GM23338 (cell line): ENCODE data around the gene TNFAIP8L1. TPM values are rescaled to one million over a fixed set of nuclear protein-coding genes. Genes with fewer than 3 reads are reported as not detected.

Experiments used
- ATAC-seq: fragments of 200-7000 bp; cut with Tn5 transposase; 3 replicates; pipeline ENCODE4 v1.9.1; 2020
- DNase-seq: peaks from one replicate; pipeline ENCODE4 v3.0.0-alpha.2; 2015; ENCODE audit warnings: low spot score
- H2AFZ ChIP-seq: fragments of 200-600 bp; sonication (generic); 2 replicates; pipeline ENCODE4 v1.8.0; 2016; ENCODE audit warnings: antibody characterized with exemption, mild to moderate bottlenecking, moderate library complexity
- H3F3A ChIP-seq: fragments of 200-600 bp; sonication (generic); replicated peaks from 2 replicates; pipeline ENCODE4 v1.8.0; 2017; ENCODE audit warnings: antibody characterized with exemption, mixed run types, low read depth
- H3K27ac ChIP-seq: fragments of 200-600 bp; sonication (generic); 2 replicates; pipeline ENCODE4 v1.6.1; 2016; ENCODE audit warnings: low read depth
- H3K27me3 ChIP-seq: fragments of 200-600 bp; sonication (generic); 2 replicates; pipeline ENCODE4 v1.8.0; 2016; ENCODE audit warnings: mild to moderate bottlenecking, mixed run types, moderate library complexity; ENCODE audit not compliant: insufficient read depth
- H3K36me3 ChIP-seq: fragments of 200-600 bp; sonication (generic); 2 replicates; pipeline ENCODE4 v1.8.0; 2016; ENCODE audit warnings: mild to moderate bottlenecking; ENCODE audit not compliant: insufficient read depth
- H3K4me1 ChIP-seq: fragments of 200-600 bp; sonication (generic); 2 replicates; pipeline ENCODE4 v1.8.0; 2016; ENCODE audit warnings: mild to moderate bottlenecking, moderate library complexity; ENCODE audit not compliant: insufficient read depth
- H3K4me2 ChIP-seq: fragments of 200-600 bp; sonication (generic); 2 replicates; pipeline ENCODE4 v1.7.1; 2017; ENCODE audit warnings: mixed run types
- H3K4me3 ChIP-seq: fragments of 200-600 bp; sonication (generic); 2 replicates; pipeline ENCODE4 v1.6.1; 2016; ENCODE audit warnings: mixed run types
- H3K79me2 ChIP-seq: fragments of 200-600 bp; sonication (generic); replicated peaks from 2 replicates; pipeline ENCODE4 v1.8.0; 2017; ENCODE audit warnings: mild to moderate bottlenecking; ENCODE audit not compliant: insufficient read depth
- H3K9me2 ChIP-seq: fragments of 200-600 bp; sonication (generic); 2 replicates; pipeline ENCODE4 v1.8.0; 2017; ENCODE audit not compliant: insufficient read depth
- H4K20me1 ChIP-seq: fragments of 200-600 bp; sonication (generic); replicated peaks from 2 replicates; pipeline ENCODE4 v1.8.0; 2017; ENCODE audit warnings: mild to moderate bottlenecking; ENCODE audit not compliant: insufficient read depth
- H3K27ac Mint-ChIP-seq: 2 replicates; pipeline ENCODE4 v1.8.0; 2020; ENCODE audit warnings: inconsistent platforms, mild to moderate bottlenecking, moderate library complexity, mixed read lengths
- H3K27me3 Mint-ChIP-seq: 3 replicates; pipeline ENCODE4 v1.8.0; 2022; ENCODE audit warnings: low read depth, mild to moderate bottlenecking, moderate library complexity, mixed read lengths, inconsistent platforms; ENCODE audit not compliant: insufficient read depth, poor library complexity
- H3K36me3 Mint-ChIP-seq: 3 replicates; pipeline ENCODE4 v1.8.0; 2021; ENCODE audit warnings: low read depth, mild to moderate bottlenecking, inconsistent platforms, moderate library complexity, mixed read lengths
- H3K4me1 Mint-ChIP-seq: 3 replicates; pipeline ENCODE4 v1.8.0; 2020; ENCODE audit warnings: mild to moderate bottlenecking, inconsistent platforms, mixed read lengths
- H3K4me3 Mint-ChIP-seq: 3 replicates; pipeline ENCODE4 v1.8.0; 2021; ENCODE audit warnings: moderate library complexity, mild to moderate bottlenecking, inconsistent platforms, mixed read lengths
- H3K9me3 Mint-ChIP-seq: 3 replicates; pipeline ENCODE4 v1.8.0; 2020; ENCODE audit warnings: moderate library complexity, mild to moderate bottlenecking, inconsistent platforms, mixed read lengths
- CREB1 ChIP-seq: fragments of 250-450 bp; sonication (Bioruptor Pico); IDR thresholded peaks from 2 replicates; pipeline ENCODE4 v1.5.0; 2020; ENCODE audit warnings: low read depth, mild to moderate bottlenecking, moderate library complexity
- JUNB ChIP-seq: IDR thresholded peaks from one replicate; pipeline ENCODE4 v1.6.1; 2016; ENCODE audit warnings: antibody characterized with exemption; ENCODE audit not compliant: unreplicated experiment
- polyA plus RNA-seq: library from polyadenylated mRNA; unstranded; fragments of >200 nt; fragmentation: Nextera tagmentation; extraction: Ambion mirVana; gene quantifications from 2 replicates; pipeline ENCODE4 v1.2.1, GENCODE V29; 2016
- total RNA-seq: library from RNA; depleted of rRNA; stranded (reverse); fragments of >200 nt; shearing (Covaris generic); gene quantifications from 2 replicates; pipeline ENCODE4 v1.2.3, GENCODE V29; 2014
- TF ChIP-seq, protein P1 (sequence below): fragments of 250-450 bp; sonication (Bioruptor Pico); IDR thresholded peaks from 2 replicates; pipeline ENCODE4 v1.5.0; 2020; ENCODE audit warnings: mild to moderate bottlenecking, moderate library complexity
- TF ChIP-seq, protein P2 (sequence below): IDR thresholded peaks from one replicate; pipeline ENCODE4 v1.6.1; 2018; ENCODE audit warnings: antibody characterized with exemption; ENCODE audit not compliant: unreplicated experiment

TNFAIP8L1 gene
- total and polyA plus RNA-seq, 2 experiments from 2014 or later: 2.7 to 4.1 TPM

DNA sequence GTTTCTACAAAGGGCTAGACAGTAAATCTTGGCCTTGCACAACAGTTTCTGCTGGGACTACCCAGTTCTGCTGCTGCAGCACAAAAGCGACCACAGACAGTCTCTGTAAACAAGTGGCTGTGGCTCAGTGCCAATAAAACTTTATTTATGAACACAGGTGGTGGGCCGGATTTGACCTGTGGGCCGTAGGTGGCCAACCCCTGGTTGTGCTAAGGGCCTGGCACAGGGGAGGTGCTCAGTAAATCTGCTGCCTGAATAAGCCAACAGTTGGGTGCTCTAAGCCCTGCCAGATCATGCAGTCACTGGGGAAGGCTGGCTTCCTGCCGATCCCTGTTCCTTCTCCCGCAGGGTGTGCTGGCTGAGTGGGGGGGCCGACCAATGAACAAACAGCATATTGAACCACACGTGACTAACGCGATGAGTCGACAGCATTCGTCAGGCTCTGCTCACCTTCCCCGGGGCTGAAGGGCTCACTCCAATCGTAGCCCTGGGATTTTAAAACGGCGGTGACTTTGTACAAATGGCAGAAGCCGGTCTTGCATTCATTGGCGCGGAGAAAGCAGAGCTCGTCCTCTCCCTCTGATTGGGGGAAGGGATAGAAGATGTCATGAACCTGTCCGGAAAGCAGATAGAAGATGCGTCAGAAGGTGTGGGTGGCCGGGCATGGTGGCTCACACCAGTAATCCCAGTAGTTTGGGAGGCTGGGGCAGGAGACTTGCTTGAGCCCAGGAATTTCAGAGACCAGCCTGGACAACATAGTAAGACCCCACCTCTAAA lies 55.1 kb downstream of the TNFAIP8L1 start:
- H4K20me1 ChIP-seq: no peaks in the 10 kb centered on the region; the same call in 1 of the 2 replicates
- Mint-ChIP-seq H3K4me1 (no peaks in the 10 kb centered on the region), H3K27me3 (peaks cover 12% of the 10 kb centered on the region), H3K9me3 (no peaks in the 10 kb centered on the region), H3K36me3 (peaks cover 51% of the 10 kb centered on the region), H3K4me3 (no peak overlapping the region), H3K27ac (peak overlapping the region; percentile 75; the same call in 1 of the 2 replicates)
- ATAC-seq (no peak), DNase-seq (no peak)
- no peak overlapping the region for H3K4me3 ChIP-seq
- H3K9me2 ChIP-seq: no peaks in the 10 kb centered on the region
- no peak overlapping the region for H3K27ac ChIP-seq
- H3K4me1 ChIP-seq: no peaks in the 10 kb centered on the region
- no peaks in the 10 kb centered on the region for H3K27me3 ChIP-seq
- H3K4me2 ChIP-seq: no peak overlapping the region
- H3F3A ChIP-seq: no peaks in the 10 kb centered on the region
- no peak for TF ChIP-seq JUNB
- TF ChIP-seq CREB1 (CRISPR knock-in tag): no peak
- TF ChIP-seq, protein P1, sequence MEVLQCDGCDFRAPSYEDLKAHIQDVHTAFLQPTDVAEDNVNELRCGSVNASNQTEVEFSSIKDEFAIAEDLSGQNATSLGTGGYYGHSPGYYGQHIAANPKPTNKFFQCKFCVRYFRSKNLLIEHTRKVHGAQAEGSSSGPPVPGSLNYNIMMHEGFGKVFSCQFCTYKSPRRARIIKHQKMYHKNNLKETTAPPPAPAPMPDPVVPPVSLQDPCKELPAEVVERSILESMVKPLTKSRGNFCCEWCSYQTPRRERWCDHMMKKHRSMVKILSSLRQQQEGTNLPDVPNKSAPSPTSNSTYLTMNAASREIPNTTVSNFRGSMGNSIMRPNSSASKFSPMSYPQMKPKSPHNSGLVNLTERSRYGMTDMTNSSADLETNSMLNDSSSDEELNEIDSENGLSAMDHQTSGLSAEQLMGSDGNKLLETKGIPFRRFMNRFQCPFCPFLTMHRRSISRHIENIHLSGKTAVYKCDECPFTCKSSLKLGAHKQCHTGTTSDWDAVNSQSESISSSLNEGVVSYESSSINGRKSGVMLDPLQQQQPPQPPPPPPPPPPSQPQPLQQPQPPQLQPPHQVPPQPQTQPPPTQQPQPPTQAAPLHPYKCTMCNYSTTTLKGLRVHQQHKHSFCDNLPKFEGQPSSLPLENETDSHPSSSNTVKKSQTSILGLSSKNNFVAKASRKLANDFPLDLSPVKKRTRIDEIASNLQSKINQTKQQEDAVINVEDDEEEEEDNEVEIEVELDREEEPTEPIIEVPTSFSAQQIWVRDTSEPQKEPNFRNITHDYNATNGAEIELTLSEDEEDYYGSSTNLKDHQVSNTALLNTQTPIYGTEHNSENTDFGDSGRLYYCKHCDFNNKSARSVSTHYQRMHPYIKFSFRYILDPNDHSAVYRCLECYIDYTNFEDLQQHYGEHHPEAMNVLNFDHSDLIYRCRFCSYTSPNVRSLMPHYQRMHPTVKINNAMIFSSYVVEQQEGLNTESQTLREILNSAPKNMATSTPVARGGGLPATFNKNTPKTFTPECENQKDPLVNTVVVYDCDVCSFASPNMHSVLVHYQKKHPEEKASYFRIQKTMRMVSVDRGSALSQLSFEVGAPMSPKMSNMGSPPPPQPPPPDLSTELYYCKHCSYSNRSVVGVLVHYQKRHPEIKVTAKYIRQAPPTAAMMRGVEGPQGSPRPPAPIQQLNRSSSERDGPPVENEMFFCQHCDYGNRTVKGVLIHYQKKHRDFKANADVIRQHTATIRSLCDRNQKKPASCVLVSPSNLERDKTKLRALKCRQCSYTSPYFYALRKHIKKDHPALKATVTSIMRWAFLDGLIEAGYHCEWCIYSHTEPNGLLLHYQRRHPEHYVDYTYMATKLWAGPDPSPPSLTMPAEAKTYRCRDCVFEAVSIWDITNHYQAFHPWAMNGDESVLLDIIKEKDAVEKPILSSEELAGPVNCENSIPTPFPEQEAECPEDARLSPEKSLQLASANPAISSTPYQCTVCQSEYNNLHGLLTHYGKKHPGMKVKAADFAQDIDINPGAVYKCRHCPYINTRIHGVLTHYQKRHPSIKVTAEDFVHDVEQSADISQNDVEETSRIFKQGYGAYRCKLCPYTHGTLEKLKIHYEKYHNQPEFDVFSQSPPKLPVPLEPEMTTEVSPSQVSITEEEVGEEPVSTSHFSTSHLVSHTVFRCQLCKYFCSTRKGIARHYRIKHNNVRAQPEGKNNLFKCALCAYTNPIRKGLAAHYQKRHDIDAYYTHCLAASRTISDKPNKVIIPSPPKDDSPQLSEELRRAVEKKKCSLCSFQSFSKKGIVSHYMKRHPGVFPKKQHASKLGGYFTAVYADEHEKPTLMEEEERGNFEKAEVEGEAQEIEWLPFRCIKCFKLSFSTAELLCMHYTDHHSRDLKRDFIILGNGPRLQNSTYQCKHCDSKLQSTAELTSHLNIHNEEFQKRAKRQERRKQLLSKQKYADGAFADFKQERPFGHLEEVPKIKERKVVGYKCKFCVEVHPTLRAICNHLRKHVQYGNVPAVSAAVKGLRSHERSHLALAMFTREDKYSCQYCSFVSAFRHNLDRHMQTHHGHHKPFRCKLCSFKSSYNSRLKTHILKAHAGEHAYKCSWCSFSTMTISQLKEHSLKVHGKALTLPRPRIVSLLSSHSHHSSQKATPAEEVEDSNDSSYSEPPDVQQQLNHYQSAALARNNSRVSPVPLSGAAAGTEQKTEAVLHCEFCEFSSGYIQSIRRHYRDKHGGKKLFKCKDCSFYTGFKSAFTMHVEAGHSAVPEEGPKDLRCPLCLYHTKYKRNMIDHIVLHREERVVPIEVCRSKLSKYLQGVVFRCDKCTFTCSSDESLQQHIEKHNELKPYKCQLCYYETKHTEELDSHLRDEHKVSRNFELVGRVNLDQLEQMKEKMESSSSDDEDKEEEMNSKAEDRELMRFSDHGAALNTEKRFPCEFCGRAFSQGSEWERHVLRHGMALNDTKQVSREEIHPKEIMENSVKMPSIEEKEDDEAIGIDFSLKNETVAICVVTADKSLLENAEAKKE (CRISPR knock-in tag): no peak
- TF ChIP-seq, protein P2, sequence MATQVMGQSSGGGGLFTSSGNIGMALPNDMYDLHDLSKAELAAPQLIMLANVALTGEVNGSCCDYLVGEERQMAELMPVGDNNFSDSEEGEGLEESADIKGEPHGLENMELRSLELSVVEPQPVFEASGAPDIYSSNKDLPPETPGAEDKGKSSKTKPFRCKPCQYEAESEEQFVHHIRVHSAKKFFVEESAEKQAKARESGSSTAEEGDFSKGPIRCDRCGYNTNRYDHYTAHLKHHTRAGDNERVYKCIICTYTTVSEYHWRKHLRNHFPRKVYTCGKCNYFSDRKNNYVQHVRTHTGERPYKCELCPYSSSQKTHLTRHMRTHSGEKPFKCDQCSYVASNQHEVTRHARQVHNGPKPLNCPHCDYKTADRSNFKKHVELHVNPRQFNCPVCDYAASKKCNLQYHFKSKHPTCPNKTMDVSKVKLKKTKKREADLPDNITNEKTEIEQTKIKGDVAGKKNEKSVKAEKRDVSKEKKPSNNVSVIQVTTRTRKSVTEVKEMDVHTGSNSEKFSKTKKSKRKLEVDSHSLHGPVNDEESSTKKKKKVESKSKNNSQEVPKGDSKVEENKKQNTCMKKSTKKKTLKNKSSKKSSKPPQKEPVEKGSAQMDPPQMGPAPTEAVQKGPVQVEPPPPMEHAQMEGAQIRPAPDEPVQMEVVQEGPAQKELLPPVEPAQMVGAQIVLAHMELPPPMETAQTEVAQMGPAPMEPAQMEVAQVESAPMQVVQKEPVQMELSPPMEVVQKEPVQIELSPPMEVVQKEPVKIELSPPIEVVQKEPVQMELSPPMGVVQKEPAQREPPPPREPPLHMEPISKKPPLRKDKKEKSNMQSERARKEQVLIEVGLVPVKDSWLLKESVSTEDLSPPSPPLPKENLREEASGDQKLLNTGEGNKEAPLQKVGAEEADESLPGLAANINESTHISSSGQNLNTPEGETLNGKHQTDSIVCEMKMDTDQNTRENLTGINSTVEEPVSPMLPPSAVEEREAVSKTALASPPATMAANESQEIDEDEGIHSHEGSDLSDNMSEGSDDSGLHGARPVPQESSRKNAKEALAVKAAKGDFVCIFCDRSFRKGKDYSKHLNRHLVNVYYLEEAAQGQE: no peak
- peaks cover 15% of the 10 kb centered on the region for H3K36me3 ChIP-seq
- H3K79me2 ChIP-seq: no peaks in the 10 kb centered on the region
- H2AFZ ChIP-seq: no peak overlapping the region
